Stimulated activated CD8-positive, alpha-beta memory T cell treated with anti-CD3 and anti-CD28 coated beads, Interleukin-12 subunit alpha, Interleukin-12 subunit beta, amount 100 ng/mL, for 1 hour (primary cell): ENCODE data around the gene IMPDH1.

Experiments
- DNase-seq: peaks from one replicate; pipeline ENCODE4 v3.0.0-alpha.2; 2020; ENCODE audit warnings: low read depth

IMPDH1 gene

DNA sequence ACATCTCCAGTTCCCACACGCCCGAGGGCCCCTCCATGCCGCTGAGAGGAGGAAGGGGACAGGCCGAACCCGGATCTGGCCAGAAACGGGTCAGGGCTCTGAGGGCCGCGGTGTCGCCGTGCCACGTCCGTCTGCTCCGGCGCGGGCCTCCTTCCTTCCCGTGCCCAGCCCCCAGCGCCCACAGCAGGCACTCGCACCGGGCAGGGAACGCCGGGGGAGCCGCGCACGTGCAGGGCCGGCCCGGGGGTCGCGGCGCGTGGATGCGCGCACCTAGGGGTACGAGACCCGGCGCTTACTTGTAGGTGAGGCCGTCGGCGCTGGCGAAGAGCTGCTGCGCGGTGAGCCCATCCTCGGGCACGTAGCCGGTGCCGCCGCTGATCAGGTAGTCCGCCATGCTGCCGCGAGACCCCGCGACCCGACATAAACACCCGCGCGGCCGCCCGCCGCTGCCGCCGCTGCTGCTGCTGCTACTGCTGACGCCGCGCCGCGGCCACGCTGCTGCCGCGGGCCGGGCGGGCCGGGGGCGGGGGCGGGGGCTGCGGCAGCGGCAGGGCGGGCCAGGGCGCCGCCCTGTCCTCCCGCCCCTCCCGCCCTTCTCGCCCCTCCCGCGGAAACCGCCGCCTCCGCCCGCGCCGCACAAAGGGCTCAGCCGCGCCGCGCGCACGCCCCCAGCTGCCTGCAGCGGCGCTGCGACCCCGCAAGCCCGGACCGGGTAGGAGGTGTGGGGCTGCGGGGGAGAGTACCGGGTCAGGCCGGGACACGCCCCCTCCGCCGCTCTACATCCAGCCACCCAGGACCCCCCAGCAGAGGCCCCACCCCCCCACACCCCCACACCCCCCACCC lies 4.1 kb downstream of the IMPDH1 start:
- peak; percentile 22 for DNase-seq

DNA sequence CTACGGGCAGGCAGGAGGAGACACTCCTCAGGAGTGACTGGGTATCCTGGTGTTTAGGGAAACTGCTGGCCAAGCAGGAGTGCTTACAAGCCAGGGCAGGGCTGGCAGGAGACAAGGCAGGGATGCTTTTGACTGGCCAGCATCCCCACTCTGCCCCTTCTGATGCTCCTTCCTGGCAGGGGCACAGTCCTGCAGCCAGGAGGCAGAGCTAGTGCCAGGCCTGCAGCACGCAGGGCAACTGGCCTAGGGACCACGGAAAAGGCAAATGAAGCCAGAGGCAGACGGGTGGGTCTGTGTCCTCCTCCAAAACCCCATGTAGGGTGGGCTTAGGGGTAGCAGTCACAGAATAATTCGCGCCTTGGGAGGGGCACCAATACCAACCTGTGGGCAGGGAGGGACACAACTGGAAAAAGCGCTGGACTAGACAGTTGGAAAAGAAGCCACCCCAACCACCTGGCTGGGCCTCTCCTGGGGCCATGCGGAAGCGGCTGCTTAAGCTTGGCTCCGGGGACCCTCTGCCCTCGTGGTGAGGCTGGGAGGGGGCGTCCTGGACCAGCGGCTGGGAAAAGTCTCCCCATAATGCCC lies 4.8 kb downstream of the IMPDH1 start:
- no peak for DNase-seq

DNA sequence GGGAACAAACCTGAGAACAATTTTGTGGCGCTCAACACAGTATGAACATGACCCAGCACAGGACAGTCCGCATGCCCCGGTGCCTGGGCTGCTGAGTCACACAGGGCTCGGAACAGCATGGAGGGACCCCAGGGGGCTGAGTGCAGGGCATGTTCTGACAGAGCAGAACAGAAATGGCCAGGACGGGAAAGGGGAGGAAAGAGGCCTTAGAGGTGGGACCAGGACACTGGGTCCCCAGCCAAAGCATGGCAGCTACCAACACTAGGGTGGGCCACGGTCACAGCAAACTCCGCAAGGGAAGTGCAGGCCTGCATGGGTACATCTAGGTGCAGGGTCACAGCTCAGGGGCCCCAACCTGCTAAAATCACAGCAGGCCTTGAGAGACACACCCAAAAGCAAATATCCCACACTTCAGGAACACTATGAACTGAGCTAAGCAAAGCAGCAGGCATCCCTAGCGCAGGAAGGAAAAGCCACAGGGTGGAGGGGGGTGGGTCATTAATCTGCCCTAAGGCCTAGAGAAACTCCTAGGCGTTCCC lies 5.6 kb downstream of the IMPDH1 start:
- DNase-seq, result no peak

DNA sequence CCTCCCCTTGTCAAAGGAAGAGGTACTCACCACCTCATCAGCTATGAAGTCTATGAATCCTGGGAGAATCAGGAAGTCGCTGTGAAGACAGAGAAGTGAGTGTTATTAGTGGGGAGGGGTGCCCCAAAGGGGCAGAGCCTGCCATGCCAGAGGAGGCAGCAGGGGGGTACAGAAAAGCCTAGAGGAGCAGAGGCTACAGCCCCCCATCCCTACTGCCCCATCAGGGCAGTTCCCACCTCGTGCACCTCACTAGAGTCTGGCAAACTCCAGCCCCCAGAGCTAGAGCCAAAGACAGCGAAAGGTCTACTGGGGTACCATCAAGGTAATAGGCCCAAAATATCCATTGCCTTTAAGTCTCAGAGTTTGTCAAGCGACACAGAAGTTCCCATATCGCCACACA lies 6.1 kb downstream of the IMPDH1 start:
- no peak for DNase-seq

DNA sequence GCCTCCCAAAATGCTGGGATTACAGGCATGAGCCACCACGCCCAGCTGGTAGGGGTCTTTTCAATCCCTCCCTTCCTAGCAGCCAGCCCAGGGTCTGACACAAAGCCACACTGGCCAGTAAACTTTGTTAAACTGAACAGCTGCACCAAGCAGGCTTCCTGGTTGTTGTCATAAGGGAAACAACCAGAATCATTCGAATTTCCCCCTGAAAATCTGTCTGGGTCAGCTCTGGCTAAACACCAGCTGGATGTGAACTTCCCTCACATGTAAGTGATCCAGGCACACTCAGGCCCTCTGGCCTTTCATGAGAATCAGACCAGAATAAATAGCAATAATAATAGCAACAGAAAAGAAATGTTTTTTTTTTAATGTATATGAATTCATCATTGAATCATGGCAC lies 7.4 kb downstream of the IMPDH1 start:
- DNase-seq, result no peak

DNA sequence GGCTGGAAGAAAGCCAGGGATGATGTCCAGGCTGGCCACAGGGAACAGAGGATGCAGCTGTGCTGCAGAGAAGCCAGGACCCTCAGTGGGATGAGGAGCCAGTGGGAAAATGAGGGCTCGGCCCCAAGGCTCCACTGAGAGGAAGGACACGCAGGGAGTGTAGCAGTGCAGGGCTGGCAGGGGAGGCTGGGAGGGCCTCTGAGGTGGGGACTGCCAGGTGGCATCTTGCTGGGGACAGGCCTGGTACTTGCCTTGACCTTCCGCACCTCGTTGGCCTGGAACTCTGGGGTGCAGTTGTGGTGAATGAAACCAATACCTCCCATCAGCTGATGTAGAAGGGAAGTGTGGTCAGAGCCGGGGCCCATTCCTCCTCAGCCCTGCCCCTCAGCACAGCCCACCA lies 9.2 kb downstream of the IMPDH1 start:
- no peak for DNase-seq

DNA sequence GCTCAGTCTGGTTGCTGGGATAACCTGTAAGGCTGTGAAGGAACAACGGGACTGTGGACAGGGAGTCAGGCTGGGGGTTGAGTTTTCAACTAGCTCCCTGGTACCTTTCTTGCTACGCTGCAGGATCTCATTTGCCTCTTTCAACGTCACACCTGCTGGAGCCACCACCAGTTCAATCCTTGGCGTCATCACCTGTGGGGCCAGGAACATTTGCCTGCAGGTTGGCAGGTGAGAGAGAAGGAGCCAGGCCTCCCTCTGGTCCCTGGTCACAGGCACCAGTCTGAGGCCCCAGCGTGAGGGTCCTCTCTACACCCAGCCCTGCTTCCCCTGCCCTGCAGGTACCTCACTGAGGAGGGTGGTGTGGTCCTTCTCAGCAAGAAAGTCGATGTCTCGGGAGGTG lies 9.8 kb downstream of the IMPDH1 start:
- DNase-seq, result no peak

DNA sequence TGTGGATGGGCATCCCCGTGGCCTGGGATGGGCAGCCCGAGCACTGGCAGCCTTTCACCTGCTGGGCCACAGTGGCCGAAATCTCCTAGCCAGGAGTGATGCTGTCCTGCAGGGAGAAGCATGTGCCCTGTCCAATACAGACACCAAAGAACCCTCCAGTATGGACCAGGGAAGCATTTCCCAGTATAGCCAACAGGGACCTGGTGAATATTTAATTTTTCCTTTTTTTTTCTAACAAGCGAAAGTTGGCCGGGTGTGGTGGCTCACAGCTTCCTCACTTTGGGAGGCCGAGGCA lies 11.0 kb downstream of the IMPDH1 start:
- DNase-seq, result no peak

DNA sequence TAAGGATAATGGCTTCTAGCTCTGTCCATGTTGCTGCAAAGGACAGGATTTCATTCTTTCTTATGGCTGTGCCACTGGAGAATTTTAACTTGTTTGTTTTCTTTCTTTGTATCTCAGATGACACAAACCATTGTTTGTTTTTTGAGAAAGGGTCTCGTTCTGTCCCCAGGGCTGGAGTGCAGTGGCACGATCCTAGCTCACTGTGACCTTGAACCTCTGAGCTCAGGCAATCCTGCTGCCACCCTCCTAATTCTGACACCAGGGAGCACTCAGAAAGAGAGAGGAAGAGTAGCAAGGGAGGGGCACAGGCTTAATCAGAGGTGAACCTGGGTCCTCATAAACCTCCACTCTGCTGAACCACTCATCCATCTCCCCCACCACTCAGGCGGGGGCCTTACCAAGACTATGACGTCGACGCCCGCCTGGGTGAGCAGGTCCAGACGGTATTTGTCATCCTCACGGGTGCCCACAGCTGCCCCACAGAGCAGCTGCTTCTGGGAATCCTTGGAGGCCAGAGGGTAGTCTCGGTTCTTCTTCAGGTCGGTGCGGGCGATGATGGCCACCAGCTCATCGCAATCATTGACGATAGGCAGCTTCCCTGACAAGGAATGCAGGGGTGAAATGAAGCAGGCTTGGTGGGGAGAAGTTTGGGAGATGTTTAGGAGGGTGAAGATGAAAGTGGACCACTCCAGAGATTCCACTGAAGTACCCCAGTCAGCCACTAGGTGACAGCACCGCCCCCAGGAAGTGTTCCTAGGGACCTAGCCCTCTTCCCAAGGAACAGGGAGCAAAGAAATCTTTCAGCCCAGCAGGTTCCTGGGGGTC lies 11.6 kb downstream of the IMPDH1 start:
- peak; percentile 29 for DNase-seq

DNA sequence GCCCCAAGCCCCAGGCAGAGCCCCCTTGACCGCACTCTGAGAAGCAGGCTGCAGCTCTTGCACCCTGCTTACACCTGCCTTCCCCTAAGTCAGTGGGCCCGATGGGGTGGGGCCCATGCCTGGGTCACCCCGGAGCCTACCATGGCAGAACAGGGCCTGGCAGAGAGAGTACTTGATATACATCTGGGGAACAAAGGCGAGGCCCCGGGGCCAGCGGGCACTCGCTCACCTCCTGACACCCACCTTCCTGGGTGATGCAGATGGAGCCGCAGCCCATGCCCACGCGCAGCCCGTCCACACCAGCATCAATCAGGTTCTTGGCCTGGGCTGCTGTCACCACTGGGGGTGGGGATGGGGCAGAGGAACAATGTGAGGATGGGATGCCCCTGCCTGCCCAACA lies 13.4 kb downstream of the IMPDH1 start:
- no peak for DNase-seq

DNA sequence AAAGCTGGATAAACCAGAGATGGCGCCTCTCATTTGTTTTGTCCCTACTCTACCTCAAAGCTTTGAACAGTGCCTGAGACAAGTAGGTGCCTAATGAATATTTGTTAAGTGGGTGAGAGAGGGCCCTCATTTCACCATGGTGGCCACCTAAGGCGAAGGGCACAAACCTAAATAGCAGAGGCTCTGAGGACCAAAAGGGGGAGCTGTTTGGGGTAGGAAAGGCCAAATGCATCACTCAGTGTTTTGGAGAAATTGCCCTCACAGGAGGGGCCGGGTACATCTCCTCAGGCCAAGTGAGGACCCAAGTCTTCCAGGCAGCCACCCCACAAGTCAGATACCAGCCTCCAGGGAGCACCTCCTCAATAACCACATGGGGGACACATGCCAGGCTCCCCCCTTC lies 14.0 kb downstream of the IMPDH1 start:
- no peak for DNase-seq

DNA sequence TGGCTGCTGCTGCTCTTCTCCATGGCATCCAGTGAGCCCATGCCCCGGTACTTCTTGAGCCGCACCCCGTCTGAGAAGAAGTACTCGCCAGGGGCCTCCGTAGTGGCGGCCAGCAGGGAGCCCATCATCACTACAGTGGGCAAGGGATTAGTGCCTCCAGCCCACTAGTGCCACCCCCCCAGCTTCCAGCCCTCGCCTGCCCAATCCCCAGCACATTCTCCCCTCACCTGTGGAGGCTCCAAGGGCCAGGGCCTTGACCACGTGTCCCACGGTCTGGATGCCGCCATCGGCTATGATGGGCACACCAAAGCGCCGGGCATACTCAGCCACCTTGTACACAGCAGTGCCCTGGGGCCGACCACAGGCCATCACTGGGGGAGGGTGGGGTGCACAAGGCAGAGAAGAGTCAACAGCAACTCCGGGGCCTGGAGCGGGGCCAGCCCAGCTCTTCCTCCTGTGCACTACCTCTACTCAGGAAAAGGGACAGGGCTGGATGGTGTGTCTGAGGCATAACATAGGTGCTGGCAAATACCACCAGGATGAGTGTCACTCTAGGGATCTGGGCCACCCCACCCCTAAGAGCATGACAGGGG lies 14.8 kb downstream of the IMPDH1 start:
- no peak for DNase-seq

DNA sequence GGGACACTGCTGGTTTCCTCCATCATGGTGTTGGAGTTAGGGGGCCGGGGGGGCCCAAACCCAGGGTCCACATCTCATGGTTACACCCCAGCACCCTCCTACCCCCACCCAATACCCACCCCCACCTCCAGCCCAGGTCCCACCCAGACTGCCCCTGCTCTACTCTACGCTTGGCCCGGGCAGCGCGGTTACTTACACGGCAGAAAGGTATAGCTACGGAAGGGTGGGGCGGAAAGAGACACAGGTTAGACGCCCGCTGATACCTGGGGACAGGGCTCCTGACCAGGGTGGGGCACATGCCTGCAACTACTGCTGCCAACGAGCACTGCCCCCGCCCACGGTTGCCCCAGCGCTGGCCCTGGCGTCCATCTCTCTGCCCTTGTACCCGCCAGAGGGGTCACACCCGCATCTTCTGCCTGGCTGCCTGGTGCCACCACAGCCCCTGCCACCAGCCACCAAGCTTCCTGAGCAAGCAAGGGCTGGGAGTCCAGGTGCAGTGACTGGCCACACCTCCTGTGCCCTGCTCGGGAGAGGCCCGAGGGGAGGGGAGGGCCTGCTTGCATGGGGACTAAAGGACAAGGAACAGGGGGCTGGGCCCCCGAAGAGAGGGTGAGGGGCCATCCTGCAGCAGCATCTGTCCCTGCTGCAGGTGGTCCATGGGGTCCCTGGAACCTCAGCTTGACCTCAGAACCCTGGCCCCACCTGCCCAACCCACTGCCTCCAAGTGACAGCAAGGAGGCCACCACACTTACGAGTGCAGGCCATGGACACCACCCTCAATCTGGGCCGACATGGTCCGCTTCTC lies 16.1 kb downstream of the IMPDH1 start:
- no peak for DNase-seq

DNA sequence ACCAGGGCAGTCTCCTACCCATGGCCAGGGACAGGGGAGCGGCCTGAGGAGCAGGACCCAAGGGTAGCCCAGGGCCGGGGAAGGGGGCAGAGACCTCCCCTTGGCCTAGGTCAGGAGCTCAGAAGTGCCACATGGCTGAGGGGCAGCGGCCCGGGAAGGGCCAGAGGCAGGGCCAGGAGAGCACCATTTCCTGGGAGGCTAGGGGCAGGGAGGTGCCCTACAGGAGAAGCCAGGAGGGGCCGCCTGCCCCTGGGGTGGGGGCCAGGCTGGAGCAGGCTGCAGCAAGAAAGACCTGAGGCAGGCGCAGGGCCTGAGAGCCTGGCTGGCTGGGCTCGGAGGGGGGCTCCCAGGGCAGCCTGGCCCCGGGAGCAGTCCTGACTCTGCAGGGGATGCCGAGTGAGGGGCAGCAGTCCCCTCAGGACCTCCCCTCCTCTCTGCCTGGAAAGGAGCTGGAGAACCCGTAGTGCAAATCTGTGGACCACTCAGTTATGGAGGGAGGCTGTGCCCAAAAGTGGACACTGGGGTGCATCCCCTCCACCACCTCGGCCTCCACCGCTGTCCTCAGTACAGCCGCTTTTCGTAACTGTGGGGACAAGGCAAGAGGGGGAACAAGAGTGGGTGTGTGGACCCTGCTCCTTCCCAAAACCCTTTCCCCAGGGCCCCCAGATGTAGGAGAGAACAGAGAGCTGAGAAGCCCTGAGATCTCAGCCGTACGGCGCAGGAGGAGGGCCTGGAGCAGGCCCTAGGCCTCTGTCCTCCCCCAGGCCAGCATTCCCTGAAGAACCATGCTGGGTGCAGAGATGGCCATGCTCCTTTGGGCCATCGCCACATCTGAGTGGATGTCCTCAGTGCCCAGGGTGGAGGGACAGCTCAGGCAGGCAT lies 17.1 kb downstream of the IMPDH1 start:
- DNase-seq, result no peak

DNA sequence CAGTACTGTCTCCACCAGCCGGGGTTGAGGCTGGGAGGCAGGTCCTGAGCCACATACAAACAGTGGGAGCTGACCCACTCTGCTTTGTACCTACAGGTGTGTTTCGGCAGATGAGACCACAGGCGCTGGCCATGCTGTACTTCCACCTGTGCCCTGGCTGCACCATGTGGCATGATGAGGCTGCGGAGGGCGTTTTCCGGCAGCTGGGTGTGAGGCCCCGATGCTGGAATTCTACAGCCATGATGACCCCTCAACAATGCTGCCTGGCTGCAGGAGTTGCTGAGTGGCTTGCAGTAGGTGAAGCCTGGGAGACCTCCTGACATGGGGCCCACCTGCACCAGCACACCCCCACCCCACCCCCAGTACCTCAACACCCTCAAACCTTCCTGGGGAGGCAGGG lies 18.0 kb downstream of the IMPDH1 start:
- no peak for DNase-seq

DNA sequence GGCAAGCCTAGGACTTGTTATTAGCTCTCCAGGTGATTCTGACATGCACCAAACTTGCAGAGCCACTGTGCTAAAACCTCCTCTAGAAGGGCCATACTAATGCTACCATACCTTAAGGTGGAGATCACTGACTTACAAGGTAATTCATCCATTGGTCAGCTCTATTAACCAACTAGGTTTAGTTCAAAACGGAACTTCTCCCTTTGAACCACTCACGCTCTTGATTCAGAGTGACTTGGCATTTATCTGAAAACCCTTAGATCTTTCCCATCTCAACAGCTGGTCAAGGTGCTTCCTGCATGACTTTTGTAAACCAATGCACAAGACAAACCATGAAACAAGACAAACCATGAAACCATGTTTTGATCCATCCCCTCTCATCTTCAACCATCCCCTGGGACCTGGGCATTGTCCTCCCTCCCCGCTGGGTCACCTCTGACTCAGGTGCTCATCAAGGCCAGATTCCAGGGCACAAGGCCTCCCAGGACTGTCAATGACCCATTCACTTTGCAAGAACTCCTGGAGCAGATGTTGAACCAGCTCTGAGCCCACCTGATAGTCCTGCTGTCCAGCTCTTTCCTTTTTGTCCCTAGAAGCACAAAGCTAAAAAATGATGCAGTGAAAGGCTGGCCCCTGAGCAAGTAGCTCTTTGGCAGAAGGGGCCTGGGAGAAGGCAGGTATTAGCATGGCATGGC lies 18.8 kb downstream of the IMPDH1 start:
- no peak for DNase-seq

DNA sequence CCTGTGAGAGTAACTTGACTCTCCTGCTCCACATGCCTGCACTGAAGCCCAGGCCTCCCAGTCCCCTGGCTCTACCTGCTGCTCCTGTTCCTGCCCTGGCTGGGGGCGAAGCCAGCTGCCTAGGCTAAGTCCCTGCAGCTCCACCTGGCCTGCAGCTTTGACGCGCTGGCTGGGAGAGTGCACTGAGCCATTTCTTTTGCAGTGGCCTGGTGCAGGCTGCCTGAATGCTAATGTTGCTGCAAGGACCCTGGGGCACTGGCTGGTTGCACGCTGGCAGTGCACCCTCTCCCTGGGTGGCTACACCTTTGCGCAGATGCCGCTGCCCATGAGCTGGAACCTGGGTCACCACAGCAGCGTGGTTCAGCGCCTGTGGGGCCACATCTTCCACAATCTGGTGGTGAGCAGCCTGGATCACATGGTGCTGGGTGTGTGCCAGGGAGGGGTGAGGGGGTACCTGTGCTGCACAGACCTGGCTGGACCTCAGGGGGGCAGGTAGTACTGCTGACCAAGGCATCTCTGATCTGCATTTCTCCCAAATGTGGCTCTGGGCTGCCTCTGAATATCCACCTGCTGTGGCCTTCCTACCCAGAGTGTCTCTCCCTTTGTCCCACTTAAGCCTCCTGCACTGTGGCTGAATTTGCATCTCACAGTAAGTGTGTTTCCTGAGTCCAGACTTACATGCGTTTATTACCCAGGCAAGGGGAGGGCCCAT lies 20.0 kb downstream of the IMPDH1 start:
- DNase-seq, result no peak

DNA sequence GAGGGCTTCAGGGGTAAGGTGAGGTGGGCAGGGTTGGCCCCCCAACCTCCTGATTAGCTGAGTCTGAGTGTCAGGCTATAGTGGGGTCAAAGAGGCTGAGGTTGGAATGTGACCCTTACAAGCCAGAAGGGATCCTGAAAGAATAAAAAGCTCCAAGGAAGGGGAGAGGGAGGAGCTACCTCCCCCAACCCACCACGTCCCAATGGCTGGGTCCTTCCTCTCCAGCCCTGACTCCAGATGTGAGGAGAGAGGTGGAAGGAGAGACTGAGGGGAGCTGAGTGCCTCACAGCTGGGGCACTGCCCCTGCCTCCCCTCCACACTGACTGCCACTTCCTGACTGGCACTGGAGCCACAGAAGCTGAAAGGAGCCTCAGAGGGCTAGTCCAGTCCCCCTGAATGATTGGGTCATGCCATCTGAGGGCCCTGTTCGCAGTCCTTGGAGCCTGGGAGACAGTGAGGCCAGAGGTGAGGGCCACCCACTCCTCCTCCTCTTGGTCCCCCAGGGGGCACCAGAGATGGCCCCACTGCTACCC lies 20.6 kb downstream of the IMPDH1 start:
- no peak for DNase-seq

DNA sequence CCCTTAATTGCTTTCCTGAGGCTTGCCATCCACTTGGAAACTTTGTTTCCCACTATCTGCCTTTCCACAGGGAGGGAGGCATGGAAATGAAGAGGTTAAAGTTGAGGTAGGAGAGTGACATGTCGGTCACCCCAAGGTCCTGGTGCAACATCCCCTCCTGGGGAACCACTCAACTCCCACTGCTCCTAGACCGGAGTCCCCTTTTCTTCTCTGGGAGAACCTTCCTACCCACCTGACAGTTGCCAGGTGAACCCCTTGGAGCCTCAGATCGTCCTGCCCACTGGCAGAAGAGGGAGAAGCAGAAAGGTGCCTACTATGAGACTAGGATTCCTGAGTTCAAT lies 21.7 kb downstream of the IMPDH1 start:
- no peak for DNase-seq
